RWPE2 (cell line): ENCODE data around the gene CASS4.

ENCODE experiments used
- ATAC-seq: fragments of 200-7000 bp; cut with Tn5 transposase; 3 replicates; pipeline ENCODE4 v1.9.1; 2021; ENCODE audit warnings: low read depth
- DNase-seq: peaks from one replicate; pipeline ENCODE4 v3.0.0-alpha.2; 2020; ENCODE audit warnings: low spot score
- H3K27ac ChIP-seq: fragments of 450-650 bp; 2 replicates; pipeline ENCODE4 v1.5.1; 2017; ENCODE audit warnings: mild to moderate bottlenecking; ENCODE audit not compliant: poor library complexity, severe bottlenecking
- H3K27me3 ChIP-seq: fragments of 250-450 bp; sonication (Bioruptor Pico); 2 replicates; pipeline ENCODE4 v1.5.1; 2021; ENCODE audit warnings: mild to moderate bottlenecking, moderate library complexity; ENCODE audit not compliant: insufficient read depth, poor library complexity, severe bottlenecking
- H3K36me3 ChIP-seq: fragments of 250-450 bp; sonication (Bioruptor Pico); 2 replicates; pipeline ENCODE4 v1.5.1; 2020; ENCODE audit warnings: low read depth, mild to moderate bottlenecking, moderate library complexity
- H3K4me1 ChIP-seq: fragments of 250-450 bp; sonication (Bioruptor Pico); 2 replicates; pipeline ENCODE4 v1.5.1; 2021; ENCODE audit warnings: mild to moderate bottlenecking, moderate library complexity; ENCODE audit not compliant: insufficient read depth, poor library complexity, severe bottlenecking
- H3K4me3 ChIP-seq: fragments of 250-450 bp; sonication (Bioruptor Pico); 2 replicates; pipeline ENCODE4 v1.5.1; 2021; ENCODE audit warnings: mild to moderate bottlenecking, moderate library complexity; ENCODE audit not compliant: severe bottlenecking
- H3K9me3 ChIP-seq: fragments of 250-450 bp; sonication (Bioruptor Pico); 2 replicates; pipeline ENCODE4 v1.5.1; 2021; ENCODE audit warnings: mild to moderate bottlenecking, moderate library complexity; ENCODE audit not compliant: severe bottlenecking
- TF ChIP-seq, protein P1 (sequence below): fragments of 450-650 bp; IDR thresholded peaks from one replicate; pipeline ENCODE4 v1.5.1; 2017; ENCODE audit warnings: mild to moderate bottlenecking, moderate library complexity; ENCODE audit not compliant: poor library complexity, severe bottlenecking

CASS4 gene

GRCh38 chr20:56423886-56424285, 11.8 kb downstream of the CASS4 start:
- Histone ChIP-seq H3K4me1 (no peaks in the 10 kb centered on the region), H3K36me3 (no peaks in the 10 kb centered on the region), H3K27ac (no peak overlapping the region), H3K27me3 (no peaks in the 10 kb centered on the region), H3K9me3 (no peaks in the 10 kb centered on the region), H3K4me3 (no peak overlapping the region)
- ATAC-seq = no peak
- TF ChIP-seq, protein P1, sequence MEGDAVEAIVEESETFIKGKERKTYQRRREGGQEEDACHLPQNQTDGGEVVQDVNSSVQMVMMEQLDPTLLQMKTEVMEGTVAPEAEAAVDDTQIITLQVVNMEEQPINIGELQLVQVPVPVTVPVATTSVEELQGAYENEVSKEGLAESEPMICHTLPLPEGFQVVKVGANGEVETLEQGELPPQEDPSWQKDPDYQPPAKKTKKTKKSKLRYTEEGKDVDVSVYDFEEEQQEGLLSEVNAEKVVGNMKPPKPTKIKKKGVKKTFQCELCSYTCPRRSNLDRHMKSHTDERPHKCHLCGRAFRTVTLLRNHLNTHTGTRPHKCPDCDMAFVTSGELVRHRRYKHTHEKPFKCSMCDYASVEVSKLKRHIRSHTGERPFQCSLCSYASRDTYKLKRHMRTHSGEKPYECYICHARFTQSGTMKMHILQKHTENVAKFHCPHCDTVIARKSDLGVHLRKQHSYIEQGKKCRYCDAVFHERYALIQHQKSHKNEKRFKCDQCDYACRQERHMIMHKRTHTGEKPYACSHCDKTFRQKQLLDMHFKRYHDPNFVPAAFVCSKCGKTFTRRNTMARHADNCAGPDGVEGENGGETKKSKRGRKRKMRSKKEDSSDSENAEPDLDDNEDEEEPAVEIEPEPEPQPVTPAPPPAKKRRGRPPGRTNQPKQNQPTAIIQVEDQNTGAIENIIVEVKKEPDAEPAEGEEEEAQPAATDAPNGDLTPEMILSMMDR = no peak
- DNase-seq = no peak

DNA sequence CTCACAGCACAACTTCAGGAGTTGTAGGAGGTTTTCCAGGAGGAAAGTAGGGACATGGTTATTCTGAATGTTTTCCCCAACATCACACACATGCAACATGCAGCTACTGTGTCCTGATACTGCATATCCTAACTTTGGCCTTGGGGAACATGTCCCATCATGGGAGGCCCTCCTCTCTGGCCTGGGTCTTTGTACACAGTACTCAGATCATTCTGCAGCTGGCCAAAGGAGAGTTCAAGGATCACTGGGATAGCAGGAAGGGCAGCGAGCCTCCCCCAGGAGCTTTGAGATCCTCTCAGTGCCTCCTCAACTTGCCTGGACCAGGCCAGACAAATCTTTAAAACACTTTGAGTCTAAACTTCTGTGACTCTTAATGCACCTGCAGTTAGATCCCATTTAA, 12.9 kb downstream of the CASS4 start:
- Histone ChIP-seq H3K27me3 (no peaks in the 10 kb centered on the region), H3K27ac (no peak overlapping the region)
- TF ChIP-seq, protein P1 = no peak

DNA sequence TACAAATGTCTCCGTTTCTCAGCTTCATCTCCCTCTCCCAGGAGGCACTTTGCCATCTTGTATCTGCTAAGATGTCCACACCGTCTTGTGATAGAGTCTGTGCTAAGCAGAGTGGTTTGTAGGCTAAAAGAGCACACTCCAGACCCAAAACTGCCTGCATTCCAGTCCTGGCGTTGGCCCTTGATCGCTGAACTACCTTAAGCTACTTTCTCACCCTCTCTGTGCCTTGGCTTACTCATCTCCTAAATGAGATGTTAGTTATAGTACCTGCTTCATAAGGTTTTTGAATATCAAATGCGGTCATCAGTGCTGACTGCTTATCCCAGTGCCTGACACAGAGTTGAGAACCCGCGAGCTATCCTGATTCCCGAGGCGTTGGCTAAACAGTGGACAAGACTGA, 14.0 kb downstream of the CASS4 start:
- H3K27me3 ChIP-seq = no peaks in the 10 kb centered on the region
- no peak overlapping the region for H3K4me3 ChIP-seq
- ATAC-seq (no peak), DNase-seq (no peak)
- H3K36me3 ChIP-seq = no peaks in the 10 kb centered on the region
- no peaks in the 10 kb centered on the region for H3K9me3 ChIP-seq
- no peaks in the 10 kb centered on the region for H3K4me1 ChIP-seq
- TF ChIP-seq, protein P1 = no peak
- H3K27ac ChIP-seq = no peak overlapping the region

More for the DNA sequence above, 12.9 kb downstream of the CASS4 start:
- H3K36me3 ChIP-seq = no peaks in the 10 kb centered on the region
- ATAC-seq = no peak
- no peak overlapping the region for H3K4me3 ChIP-seq
- DNase-seq = no peak
- no peaks in the 10 kb centered on the region for H3K9me3 ChIP-seq
- no peaks in the 10 kb centered on the region for H3K4me1 ChIP-seq

- TF ChIP-seq, protein P1 = no peak
- H3K27me3 ChIP-seq = no peaks in the 10 kb centered on the region
- no peak for ATAC-seq
- H3K4me1 ChIP-seq = no peaks in the 10 kb centered on the region
- H3K27ac ChIP-seq = no peak overlapping the region
- no peaks in the 10 kb centered on the region for H3K36me3 ChIP-seq
- no peaks in the 10 kb centered on the region for H3K9me3 ChIP-seq
- DNase-seq = no peak
- H3K4me3 ChIP-seq = no peak overlapping the region
These were observed 14.9 kb downstream of the CASS4 start for GRCh38 chr20:56426926-56427325.

- Histone ChIP-seq H3K9me3 (no peaks in the 10 kb centered on the region), H3K4me1 (no peaks in the 10 kb centered on the region), H3K36me3 (no peaks in the 10 kb centered on the region), H3K4me3 (no peak overlapping the region), H3K27me3 (no peaks in the 10 kb centered on the region), H3K27ac (no peak overlapping the region)
- TF ChIP-seq, protein P1 = no peak
- DNase-seq = no peak
- ATAC-seq = no peak
These were observed 15.7 kb downstream of the CASS4 start for GRCh38 chr20:56427797-56428196.
